RWPE2 (cell line): Measurements from ENCODE around the gene NOD2.

Source experiments
- ATAC-seq: fragments of 200-7000 bp; cut with Tn5 transposase; 3 replicates; pipeline ENCODE4 v1.9.1; 2021; ENCODE audit warnings: low read depth
- DNase-seq: peaks from one replicate; pipeline ENCODE4 v3.0.0-alpha.2; 2020; ENCODE audit warnings: low spot score
- H3K27ac ChIP-seq: fragments of 450-650 bp; 2 replicates; pipeline ENCODE4 v1.5.1; 2017; ENCODE audit warnings: mild to moderate bottlenecking; ENCODE audit not compliant: poor library complexity, severe bottlenecking
- H3K27me3 ChIP-seq: fragments of 250-450 bp; sonication (Bioruptor Pico); 2 replicates; pipeline ENCODE4 v1.5.1; 2021; ENCODE audit warnings: mild to moderate bottlenecking, moderate library complexity; ENCODE audit not compliant: insufficient read depth, poor library complexity, severe bottlenecking
- H3K36me3 ChIP-seq: fragments of 250-450 bp; sonication (Bioruptor Pico); 2 replicates; pipeline ENCODE4 v1.5.1; 2020; ENCODE audit warnings: low read depth, mild to moderate bottlenecking, moderate library complexity
- H3K4me1 ChIP-seq: fragments of 250-450 bp; sonication (Bioruptor Pico); 2 replicates; pipeline ENCODE4 v1.5.1; 2021; ENCODE audit warnings: mild to moderate bottlenecking, moderate library complexity; ENCODE audit not compliant: insufficient read depth, poor library complexity, severe bottlenecking
- H3K4me3 ChIP-seq: fragments of 250-450 bp; sonication (Bioruptor Pico); 2 replicates; pipeline ENCODE4 v1.5.1; 2021; ENCODE audit warnings: mild to moderate bottlenecking, moderate library complexity; ENCODE audit not compliant: severe bottlenecking
- H3K9me3 ChIP-seq: fragments of 250-450 bp; sonication (Bioruptor Pico); 2 replicates; pipeline ENCODE4 v1.5.1; 2021; ENCODE audit warnings: mild to moderate bottlenecking, moderate library complexity; ENCODE audit not compliant: severe bottlenecking
- CTCF ChIP-seq: fragments of 450-650 bp; IDR thresholded peaks from one replicate; pipeline ENCODE4 v1.5.1; 2017; ENCODE audit warnings: mild to moderate bottlenecking, moderate library complexity; ENCODE audit not compliant: poor library complexity, severe bottlenecking

The NOD2 gene

GRCh38 chr16:50692999-50693781 lies at the start of gene NOD2:
NOD2 (plus strand) TSS chr16:50693606; CDS start chr16:50699496, 5,890 bp downstream.
- no peak within 1 kb of the TSS for H3K27ac ChIP-seq
- H3K4me3 ChIP-seq = peak within 1 kb of the TSS; percentile 30
- TF ChIP-seq CTCF = no peak
- no peaks in the 10 kb centered on the region for H3K36me3 ChIP-seq
- ATAC-seq = peak; percentile 35; the same call in 2 of the 3 replicates
- no peaks in the 10 kb centered on the region for H3K27me3 ChIP-seq
- H3K4me1 ChIP-seq = peaks cover 21% of the 10 kb centered on the region
- DNase-seq = no peak
- H3K9me3 ChIP-seq = no peaks in the 10 kb centered on the region

- TF ChIP-seq CTCF = no peak
- no peaks in the 10 kb centered on the region for H3K9me3 ChIP-seq
- H3K4me3 ChIP-seq = no peak overlapping the region
- H3K27me3 ChIP-seq = no peaks in the 10 kb centered on the region
- H3K27ac ChIP-seq = no peak overlapping the region
- DNase-seq = no peak
- no peak for ATAC-seq
- no peaks in the 10 kb centered on the region for H3K36me3 ChIP-seq
- H3K4me1 ChIP-seq = no peaks in the 10 kb centered on the region
Observed at GRCh38 chr16:50644245-50644644, 49.2 kb upstream of the NOD2 start.

- no peak for DNase-seq
- peak; percentile 71; the same call in 2 of the 3 replicates for ATAC-seq
- no peak overlapping the region for H3K4me3 ChIP-seq
Observed at GRCh38 chr16:50644729-50645128, 48.7 kb upstream of the NOD2 start.

GRCh38 chr16:50645563-50646220 lies 47.7 kb upstream of the NOD2 start:
- no peak overlapping the region for H3K4me3 ChIP-seq
- no peaks in the 10 kb centered on the region for H3K9me3 ChIP-seq
- DNase-seq (no peak), ATAC-seq (no peak)
- no peak for TF ChIP-seq CTCF
- no peaks in the 10 kb centered on the region for H3K36me3 ChIP-seq
- H3K27ac ChIP-seq = no peak overlapping the region
- no peaks in the 10 kb centered on the region for H3K27me3 ChIP-seq
- H3K4me1 ChIP-seq = no peaks in the 10 kb centered on the region

More at GRCh38 chr16:50644729-50645128, 48.7 kb upstream of the NOD2 start:
- no peaks in the 10 kb centered on the region for H3K36me3 ChIP-seq
- peak; percentile 61 for TF ChIP-seq CTCF
- no peak overlapping the region for H3K27ac ChIP-seq
- H3K27me3 ChIP-seq = no peaks in the 10 kb centered on the region
- H3K9me3 ChIP-seq = no peaks in the 10 kb centered on the region
- no peaks in the 10 kb centered on the region for H3K4me1 ChIP-seq

- Histone ChIP-seq H3K36me3 (no peaks in the 10 kb centered on the region), H3K27me3 (no peaks in the 10 kb centered on the region), H3K4me3 (no peak overlapping the region), H3K4me1 (no peaks in the 10 kb centered on the region), H3K9me3 (no peaks in the 10 kb centered on the region), H3K27ac (no peak overlapping the region)
- TF ChIP-seq CTCF = no peak
- no peak for DNase-seq
- ATAC-seq = no peak
Observed at GRCh38 chr16:50646345-50646744, 47.1 kb upstream of the NOD2 start.
